ENCODE results near the gene RPL10A. TPM values are rescaled to one million over a fixed set of nuclear protein-coding genes. Genes with fewer than 3 reads are reported as not detected.

Gene RPL10A
- total and polyA plus RNA-seq, 2 of the 13 experiments (the other 11 are each of a cell fraction or from before 2014, with no cell fraction given): 1,854 to 2,726 TPM

DNA sequence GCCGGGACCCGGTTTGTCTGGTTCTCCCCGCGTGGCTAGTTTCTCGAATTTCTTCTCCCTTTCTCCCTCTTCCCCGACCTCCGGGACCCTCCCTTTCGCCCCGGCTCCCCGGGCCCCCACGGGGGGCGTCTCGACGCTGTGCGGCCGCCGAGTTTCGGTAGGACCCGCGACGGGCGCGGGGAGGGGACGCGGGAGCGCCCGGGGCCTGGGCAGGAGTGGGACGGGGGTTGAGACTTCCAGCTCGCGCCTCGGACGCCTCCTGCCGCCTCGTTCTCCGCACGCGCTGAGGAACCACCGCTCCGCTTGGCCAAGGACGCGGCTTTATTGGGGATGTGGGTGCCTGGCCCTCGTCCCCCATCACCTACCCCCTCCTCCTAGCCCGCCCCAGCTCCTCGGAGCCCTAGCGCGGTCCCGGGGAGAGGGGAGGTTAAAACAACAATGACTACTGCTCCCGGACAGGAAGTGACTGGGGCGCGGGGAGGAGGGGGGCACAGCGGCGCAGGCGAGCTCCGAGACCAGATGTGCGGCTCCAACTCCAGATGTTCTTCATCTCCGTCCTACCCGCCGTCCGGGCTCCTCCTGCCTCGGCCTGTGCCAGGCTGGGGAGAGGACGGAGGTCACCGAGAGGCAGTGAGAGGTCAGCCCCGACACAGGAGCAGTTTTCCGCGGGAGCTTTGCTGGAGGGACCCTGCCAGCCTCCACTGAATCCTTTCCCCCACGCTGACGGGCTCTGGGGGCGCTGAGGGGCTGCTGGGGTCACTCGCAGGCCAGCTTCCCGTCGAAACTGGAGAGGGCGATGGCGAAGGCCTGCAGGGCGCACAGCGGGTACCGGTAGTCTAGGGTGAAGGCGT lies 29.6 kb downstream of the RPL10A start (continued):
- TF ChIP-seq, protein P1, sequence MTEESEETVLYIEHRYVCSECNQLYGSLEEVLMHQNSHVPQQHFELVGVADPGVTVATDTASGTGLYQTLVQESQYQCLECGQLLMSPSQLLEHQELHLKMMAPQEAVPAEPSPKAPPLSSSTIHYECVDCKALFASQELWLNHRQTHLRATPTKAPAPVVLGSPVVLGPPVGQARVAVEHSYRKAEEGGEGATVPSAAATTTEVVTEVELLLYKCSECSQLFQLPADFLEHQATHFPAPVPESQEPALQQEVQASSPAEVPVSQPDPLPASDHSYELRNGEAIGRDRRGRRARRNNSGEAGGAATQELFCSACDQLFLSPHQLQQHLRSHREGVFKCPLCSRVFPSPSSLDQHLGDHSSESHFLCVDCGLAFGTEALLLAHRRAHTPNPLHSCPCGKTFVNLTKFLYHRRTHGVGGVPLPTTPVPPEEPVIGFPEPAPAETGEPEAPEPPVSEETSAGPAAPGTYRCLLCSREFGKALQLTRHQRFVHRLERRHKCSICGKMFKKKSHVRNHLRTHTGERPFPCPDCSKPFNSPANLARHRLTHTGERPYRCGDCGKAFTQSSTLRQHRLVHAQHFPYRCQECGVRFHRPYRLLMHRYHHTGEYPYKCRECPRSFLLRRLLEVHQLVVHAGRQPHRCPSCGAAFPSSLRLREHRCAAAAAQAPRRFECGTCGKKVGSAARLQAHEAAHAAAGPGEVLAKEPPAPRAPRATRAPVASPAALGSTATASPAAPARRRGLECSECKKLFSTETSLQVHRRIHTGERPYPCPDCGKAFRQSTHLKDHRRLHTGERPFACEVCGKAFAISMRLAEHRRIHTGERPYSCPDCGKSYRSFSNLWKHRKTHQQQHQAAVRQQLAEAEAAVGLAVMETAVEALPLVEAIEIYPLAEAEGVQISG (CRISPR knock-in tag; IDR thresholded peaks at IDR 0.05): peak; percentile 71
- TF ChIP-seq SATB2 (CRISPR knock-in tag; IDR thresholded peaks at IDR 0.05) (peak; percentile 95), NCOA1 (CRISPR knock-in tag; IDR thresholded peaks at IDR 0.05) (peak; percentile 57; the same call in 1 of the 2 replicates), ZSCAN21 (CRISPR knock-in tag; IDR thresholded peaks at IDR 0.05; ENCODE audit: borderline replicate concordance) (peak; percentile 58; the same call in 1 of the 2 replicates), ZNF552 (CRISPR knock-in tag; IDR thresholded peaks at IDR 0.05; ENCODE audit: borderline replicate concordance) (peak; percentile 87), EED (CRISPR knock-in tag; IDR thresholded peaks at IDR 0.05) (peak; percentile 40; the same call in 1 of the 2 replicates), ZBTB38 (CRISPR knock-in tag; IDR thresholded peaks at IDR 0.05) (peak; percentile 78), ZNF34 (CRISPR knock-in tag; IDR thresholded peaks at IDR 0.05; ENCODE audit: borderline replicate concordance) (peak; percentile 81; the same call in 1 of the 2 replicates), ZNF510 (CRISPR knock-in tag; IDR thresholded peaks at IDR 0.05; ENCODE audit: low read depth) (peak; percentile 84; the same call in 1 of the 2 replicates), SIN3B (IDR thresholded peaks at IDR 0.05; ENCODE audit: low read length) (no peak), JARID2 (CRISPR knock-in tag; IDR thresholded peaks at IDR 0.05; ENCODE audit: insufficient replicate concordance) (no peak), TOE1 (CRISPR knock-in tag; IDR thresholded peaks at IDR 0.05) (peak; percentile 30; the same call in 1 of the 2 replicates), FOXK2 (IDR thresholded peaks at IDR 0.05) (no peak), ZSCAN29 (CRISPR knock-in tag; conservative IDR thresholded peaks at IDR 0.05) (no peak), TRIM24 (CRISPR knock-in tag; IDR thresholded peaks at IDR 0.05) (0 out of 2 replicates have a peak, but pooled peaks have one; percentile 18), TP53 (CRISPR knock-in tag; conservative IDR thresholded peaks at IDR 0.05) (no peak)
- TF ChIP-seq, protein P2, sequence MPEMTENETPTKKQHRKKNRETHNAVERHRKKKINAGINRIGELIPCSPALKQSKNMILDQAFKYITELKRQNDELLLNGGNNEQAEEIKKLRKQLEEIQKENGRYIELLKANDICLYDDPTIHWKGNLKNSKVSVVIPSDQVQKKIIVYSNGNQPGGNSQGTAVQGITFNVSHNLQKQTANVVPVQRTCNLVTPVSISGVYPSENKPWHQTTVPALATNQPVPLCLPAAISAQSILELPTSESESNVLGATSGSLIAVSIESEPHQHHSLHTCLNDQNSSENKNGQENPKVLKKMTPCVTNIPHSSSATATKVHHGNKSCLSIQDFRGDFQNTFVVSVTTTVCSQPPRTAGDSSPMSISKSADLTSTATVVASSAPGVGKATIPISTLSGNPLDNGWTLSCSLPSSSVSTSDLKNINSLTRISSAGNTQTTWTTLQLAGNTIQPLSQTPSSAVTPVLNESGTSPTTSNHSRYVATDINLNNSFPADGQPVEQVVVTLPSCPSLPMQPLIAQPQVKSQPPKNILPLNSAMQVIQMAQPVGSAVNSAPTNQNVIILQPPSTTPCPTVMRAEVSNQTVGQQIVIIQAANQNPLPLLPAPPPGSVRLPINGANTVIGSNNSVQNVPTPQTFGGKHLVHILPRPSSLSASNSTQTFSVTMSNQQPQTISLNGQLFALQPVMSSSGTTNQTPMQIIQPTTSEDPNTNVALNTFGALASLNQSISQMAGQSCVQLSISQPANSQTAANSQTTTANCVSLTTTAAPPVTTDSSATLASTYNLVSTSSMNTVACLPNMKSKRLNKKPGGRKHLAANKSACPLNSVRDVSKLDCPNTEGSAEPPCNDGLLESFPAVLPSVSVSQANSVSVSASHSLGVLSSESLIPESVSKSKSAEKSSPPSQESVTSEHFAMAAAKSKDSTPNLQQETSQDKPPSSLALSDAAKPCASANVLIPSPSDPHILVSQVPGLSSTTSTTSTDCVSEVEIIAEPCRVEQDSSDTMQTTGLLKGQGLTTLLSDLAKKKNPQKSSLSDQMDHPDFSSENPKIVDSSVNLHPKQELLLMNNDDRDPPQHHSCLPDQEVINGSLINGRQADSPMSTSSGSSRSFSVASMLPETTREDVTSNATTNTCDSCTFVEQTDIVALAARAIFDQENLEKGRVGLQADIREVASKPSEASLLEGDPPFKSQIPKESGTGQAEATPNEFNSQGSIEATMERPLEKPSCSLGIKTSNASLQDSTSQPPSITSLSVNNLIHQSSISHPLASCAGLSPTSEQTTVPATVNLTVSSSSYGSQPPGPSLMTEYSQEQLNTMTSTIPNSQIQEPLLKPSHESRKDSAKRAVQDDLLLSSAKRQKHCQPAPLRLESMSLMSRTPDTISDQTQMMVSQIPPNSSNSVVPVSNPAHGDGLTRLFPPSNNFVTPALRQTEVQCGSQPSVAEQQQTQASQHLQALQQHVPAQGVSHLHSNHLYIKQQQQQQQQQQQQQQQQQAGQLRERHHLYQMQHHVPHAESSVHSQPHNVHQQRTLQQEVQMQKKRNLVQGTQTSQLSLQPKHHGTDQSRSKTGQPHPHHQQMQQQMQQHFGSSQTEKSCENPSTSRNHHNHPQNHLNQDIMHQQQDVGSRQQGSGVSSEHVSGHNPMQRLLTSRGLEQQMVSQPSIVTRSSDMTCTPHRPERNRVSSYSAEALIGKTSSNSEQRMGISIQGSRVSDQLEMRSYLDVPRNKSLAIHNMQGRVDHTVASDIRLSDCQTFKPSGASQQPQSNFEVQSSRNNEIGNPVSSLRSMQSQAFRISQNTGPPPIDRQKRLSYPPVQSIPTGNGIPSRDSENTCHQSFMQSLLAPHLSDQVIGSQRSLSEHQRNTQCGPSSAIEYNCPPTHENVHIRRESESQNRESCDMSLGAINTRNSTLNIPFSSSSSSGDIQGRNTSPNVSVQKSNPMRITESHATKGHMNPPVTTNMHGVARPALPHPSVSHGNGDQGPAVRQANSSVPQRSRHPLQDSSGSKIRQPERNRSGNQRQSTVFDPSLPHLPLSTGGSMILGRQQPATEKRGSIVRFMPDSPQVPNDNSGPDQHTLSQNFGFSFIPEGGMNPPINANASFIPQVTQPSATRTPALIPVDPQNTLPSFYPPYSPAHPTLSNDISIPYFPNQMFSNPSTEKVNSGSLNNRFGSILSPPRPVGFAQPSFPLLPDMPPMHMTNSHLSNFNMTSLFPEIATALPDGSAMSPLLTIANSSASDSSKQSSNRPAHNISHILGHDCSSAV (CRISPR knock-in tag; IDR thresholded peaks at IDR 0.05; ENCODE audit: borderline replicate concordance): no peak
- TF ChIP-seq, protein P3, sequence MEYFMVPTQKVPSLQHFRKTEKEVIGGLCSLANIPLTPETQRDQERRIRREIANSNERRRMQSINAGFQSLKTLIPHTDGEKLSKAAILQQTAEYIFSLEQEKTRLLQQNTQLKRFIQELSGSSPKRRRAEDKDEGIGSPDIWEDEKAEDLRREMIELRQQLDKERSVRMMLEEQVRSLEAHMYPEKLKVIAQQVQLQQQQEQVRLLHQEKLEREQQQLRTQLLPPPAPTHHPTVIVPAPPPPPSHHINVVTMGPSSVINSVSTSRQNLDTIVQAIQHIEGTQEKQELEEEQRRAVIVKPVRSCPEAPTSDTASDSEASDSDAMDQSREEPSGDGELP (IDR thresholded peaks at IDR 0.05; ENCODE audit: borderline replicate concordance, low read depth): peak; percentile 35; the same call in 1 of the 2 replicates
